ENCODE data around the gene PPT2. TPM values are rescaled to one million over a fixed set of nuclear protein-coding genes. Genes with fewer than 3 reads are reported as not detected.

PPT2 gene
- total and polyA plus RNA-seq, 2 of the 13 experiments (the other 11 are each of a cell fraction or from before 2014, with no cell fraction given) = 39.2 to 61.8 TPM

DNA sequence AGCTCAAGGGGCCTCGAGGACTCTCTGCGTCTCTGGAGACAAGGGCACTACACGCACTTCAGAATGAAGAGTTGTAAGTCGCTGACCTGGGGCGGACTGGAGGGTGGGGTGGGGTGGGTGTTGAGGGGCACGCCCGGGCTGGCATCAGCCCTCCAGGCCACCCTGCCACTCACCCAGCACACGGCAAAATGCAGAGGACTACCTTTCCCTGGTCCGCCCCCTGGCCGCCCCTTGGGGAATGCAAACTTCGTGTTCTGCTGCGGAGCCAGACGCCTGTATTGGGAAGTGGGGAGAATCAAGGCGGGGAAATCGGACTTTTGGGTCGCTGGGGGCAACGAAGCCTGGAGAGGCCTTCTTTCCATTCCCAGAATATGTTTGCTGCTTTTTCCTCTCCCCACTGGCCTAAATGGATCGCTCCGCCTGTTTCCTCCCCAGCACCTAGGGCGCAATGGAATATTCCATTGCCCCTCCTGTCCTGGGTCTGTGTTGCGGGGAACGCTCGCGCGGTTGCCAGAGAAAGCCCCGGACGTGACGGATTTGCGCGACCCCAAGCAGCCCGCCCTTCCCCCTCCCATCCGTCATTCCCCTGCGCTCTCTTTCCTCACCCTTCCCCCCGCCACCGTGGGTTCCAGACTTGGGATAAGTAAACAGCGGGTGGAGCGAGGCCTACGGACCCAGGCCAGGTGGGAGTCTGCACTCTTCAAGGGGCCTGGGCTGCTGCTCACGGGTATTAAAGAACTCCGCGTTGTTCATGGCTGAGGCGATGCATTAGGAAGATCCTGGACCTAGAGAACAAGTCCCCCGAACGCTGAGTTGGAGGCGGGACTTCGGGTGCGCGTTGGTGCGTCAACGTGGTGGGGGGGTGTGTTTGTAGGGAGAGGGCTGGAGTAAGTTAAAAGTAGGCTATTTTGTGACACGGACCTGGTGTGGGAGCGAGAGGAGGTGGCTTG, at the start of gene PPT2 (continued):
- TF ChIP-seq, protein P1, sequence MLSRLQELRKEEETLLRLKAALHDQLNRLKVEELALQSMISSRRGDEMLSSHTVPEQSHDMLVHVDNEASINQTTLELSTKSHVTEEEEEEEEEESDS (CRISPR knock-in tag; IDR thresholded peaks at IDR 0.05; ENCODE audit: borderline replicate concordance) = no peak
- TF ChIP-seq SMARCC2 (IDR thresholded peaks at IDR 0.05) (no peak), ZNF263 (CRISPR knock-in tag; IDR thresholded peaks at IDR 0.05) (no peak), KDM6A (CRISPR knock-in tag; IDR thresholded peaks at IDR 0.05; ENCODE audit: low read depth) (peak; percentile 64; the same call in 1 of the 2 replicates), GFI1 (CRISPR knock-in tag; IDR thresholded peaks at IDR 0.05; ENCODE audit: borderline replicate concordance) (no peak), ZNF746 (CRISPR knock-in tag; IDR thresholded peaks at IDR 0.05) (peak; percentile 61; the same call in 1 of the 2 replicates), GZF1 (CRISPR knock-in tag; IDR thresholded peaks at IDR 0.05) (no peak), SP140L (CRISPR knock-in tag; IDR thresholded peaks at IDR 0.05; ENCODE audit: borderline replicate concordance) (no peak), ZNF713 (CRISPR knock-in tag; IDR thresholded peaks at IDR 0.05) (no peak), ZBTB7A (CRISPR knock-in tag; IDR thresholded peaks at IDR 0.05) (peak; percentile 4; the same call in 1 of the 2 replicates), EEA1 (CRISPR knock-in tag; IDR thresholded peaks at IDR 0.05; ENCODE audit: borderline replicate concordance) (no peak; the same call in 1 of the 2 replicates), ZBTB3 (CRISPR knock-in tag; IDR thresholded peaks at IDR 0.05; ENCODE audit: borderline replicate concordance, low read depth) (0 out of 2 replicates have a peak, but pooled peaks have one; percentile 35), THAP8 (CRISPR knock-in tag; IDR thresholded peaks at IDR 0.05; ENCODE audit: borderline replicate concordance) (0 out of 2 replicates have a peak, but pooled peaks have one; percentile 39), ZFP1 (CRISPR knock-in tag; IDR thresholded peaks at IDR 0.05) (0 out of 2 replicates have a peak, but pooled peaks have one; percentile 22), ZNF124 (CRISPR knock-in tag; IDR thresholded peaks at IDR 0.05) (peak; percentile 22; the same call in 1 of the 2 replicates), DMAP1 (CRISPR knock-in tag; IDR thresholded peaks at IDR 0.05) (peak; percentile 87; the same call in 1 of the 2 replicates), ONECUT2 (CRISPR knock-in tag; IDR thresholded peaks at IDR 0.05) (no peak; the same call in 1 of the 2 replicates), RORA (CRISPR knock-in tag; IDR thresholded peaks at IDR 0.05) (no peak), E2F5 (CRISPR knock-in tag; conservative IDR thresholded peaks at IDR 0.05) (no peak), ZNF460 (CRISPR knock-in tag; IDR thresholded peaks at IDR 0.05; ENCODE audit: borderline replicate concordance) (no peak)
- TF ChIP-seq, protein P2, sequence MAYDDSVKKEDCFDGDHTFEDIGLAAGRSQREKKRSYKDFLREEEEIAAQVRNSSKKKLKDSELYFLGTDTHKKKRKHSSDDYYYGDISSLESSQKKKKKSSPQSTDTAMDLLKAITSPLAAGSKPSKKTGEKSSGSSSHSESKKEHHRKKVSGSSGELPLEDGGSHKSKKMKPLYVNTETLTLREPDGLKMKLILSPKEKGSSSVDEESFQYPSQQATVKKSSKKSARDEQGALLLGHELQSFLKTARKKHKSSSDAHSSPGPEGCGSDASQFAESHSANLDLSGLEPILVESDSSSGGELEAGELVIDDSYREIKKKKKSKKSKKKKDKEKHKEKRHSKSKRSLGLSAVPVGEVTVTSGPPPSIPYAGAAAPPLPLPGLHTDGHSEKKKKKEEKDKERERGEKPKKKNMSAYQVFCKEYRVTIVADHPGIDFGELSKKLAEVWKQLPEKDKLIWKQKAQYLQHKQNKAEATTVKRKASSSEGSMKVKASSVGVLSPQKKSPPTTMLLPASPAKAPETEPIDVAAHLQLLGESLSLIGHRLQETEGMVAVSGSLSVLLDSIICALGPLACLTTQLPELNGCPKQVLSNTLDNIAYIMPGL (CRISPR knock-in tag; IDR thresholded peaks at IDR 0.05; ENCODE audit: borderline replicate concordance in 1 of 2, low read depth in 1 of 2) = peak; percentile 58 to 97
- TF ChIP-seq, protein P3, sequence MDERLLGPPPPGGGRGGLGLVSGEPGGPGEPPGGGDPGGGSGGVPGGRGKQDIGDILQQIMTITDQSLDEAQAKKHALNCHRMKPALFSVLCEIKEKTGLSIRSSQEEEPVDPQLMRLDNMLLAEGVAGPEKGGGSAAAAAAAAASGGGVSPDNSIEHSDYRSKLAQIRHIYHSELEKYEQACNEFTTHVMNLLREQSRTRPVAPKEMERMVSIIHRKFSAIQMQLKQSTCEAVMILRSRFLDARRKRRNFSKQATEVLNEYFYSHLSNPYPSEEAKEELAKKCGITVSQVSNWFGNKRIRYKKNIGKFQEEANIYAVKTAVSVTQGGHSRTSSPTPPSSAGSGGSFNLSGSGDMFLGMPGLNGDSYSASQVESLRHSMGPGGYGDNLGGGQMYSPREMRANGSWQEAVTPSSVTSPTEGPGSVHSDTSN (CRISPR knock-in tag; IDR thresholded peaks at IDR 0.05) = peak; percentile 52; the same call in 1 of the 2 replicates
- TF ChIP-seq, protein P4, sequence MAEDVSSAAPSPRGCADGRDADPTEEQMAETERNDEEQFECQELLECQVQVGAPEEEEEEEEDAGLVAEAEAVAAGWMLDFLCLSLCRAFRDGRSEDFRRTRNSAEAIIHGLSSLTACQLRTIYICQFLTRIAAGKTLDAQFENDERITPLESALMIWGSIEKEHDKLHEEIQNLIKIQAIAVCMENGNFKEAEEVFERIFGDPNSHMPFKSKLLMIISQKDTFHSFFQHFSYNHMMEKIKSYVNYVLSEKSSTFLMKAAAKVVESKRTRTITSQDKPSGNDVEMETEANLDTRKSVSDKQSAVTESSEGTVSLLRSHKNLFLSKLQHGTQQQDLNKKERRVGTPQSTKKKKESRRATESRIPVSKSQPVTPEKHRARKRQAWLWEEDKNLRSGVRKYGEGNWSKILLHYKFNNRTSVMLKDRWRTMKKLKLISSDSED (CRISPR knock-in tag; IDR thresholded peaks at IDR 0.05) = no peak
